ENCODE measurements around the gene RBM20. TPM values are rescaled to one million over a fixed set of nuclear protein-coding genes. Genes with fewer than 3 reads are reported as not detected.

RBM20 gene
- total and polyA plus RNA-seq, 10 of the 15 experiments (the other 5 are each of a cell fraction or from before 2014, with no cell fraction given), result 0.04 to 0.26 (median 0.15) TPM

DNA sequence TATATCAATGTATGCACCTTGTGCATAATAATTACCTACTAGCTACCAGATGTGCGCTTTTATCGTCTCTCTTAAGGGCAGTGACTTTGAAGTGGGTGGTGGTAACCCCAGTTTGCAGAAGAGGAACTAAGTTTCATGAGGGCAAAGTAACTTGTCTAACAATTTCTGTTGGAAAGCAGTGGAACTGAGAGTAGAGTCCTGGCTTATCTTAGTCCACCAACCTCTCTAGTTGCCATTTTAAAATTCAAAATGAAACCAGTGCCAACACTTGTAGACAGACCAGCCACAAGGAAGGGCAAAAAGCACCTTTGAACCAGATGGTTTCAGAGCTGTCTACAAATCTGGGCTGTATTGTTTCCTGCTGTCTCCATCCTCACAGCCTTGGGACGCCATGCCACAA, 32.0 kb upstream of the RBM20 start (continued):
- TF ChIP-seq, protein P1, sequence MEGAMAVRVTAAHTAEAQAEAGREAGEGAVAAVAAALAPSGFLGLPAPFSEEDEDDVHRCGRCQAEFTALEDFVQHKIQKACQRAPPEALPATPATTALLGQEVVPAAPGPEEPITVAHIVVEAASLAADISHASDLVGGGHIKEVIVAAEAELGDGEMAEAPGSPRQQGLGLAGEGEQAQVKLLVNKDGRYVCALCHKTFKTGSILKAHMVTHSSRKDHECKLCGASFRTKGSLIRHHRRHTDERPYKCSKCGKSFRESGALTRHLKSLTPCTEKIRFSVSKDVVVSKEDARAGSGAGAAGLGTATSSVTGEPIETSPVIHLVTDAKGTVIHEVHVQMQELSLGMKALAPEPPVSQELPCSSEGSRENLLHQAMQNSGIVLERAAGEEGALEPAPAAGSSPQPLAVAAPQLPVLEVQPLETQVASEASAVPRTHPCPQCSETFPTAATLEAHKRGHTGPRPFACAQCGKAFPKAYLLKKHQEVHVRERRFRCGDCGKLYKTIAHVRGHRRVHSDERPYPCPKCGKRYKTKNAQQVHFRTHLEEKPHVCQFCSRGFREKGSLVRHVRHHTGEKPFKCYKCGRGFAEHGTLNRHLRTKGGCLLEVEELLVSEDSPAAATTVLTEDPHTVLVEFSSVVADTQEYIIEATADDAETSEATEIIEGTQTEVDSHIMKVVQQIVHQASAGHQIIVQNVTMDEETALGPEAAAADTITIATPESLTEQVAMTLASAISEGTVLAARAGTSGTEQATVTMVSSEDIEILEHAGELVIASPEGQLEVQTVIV (IDR thresholded peaks at IDR 0.05; ENCODE audit: borderline replicate concordance, partially characterized antibody), result no peak
- TF ChIP-seq KAT2A (conservative IDR thresholded peaks at IDR 0.05; ENCODE audit: control insufficient read depth, low read depth, low read length), result no peak
- TF ChIP-seq SPI1 (IDR thresholded peaks at IDR 0.05; ENCODE audit: borderline replicate concordance, insufficient read depth, low read depth, low read length), result 0 out of 2 replicates have a peak, but pooled peaks have one; percentile 12
- TF ChIP-seq, protein P2, sequence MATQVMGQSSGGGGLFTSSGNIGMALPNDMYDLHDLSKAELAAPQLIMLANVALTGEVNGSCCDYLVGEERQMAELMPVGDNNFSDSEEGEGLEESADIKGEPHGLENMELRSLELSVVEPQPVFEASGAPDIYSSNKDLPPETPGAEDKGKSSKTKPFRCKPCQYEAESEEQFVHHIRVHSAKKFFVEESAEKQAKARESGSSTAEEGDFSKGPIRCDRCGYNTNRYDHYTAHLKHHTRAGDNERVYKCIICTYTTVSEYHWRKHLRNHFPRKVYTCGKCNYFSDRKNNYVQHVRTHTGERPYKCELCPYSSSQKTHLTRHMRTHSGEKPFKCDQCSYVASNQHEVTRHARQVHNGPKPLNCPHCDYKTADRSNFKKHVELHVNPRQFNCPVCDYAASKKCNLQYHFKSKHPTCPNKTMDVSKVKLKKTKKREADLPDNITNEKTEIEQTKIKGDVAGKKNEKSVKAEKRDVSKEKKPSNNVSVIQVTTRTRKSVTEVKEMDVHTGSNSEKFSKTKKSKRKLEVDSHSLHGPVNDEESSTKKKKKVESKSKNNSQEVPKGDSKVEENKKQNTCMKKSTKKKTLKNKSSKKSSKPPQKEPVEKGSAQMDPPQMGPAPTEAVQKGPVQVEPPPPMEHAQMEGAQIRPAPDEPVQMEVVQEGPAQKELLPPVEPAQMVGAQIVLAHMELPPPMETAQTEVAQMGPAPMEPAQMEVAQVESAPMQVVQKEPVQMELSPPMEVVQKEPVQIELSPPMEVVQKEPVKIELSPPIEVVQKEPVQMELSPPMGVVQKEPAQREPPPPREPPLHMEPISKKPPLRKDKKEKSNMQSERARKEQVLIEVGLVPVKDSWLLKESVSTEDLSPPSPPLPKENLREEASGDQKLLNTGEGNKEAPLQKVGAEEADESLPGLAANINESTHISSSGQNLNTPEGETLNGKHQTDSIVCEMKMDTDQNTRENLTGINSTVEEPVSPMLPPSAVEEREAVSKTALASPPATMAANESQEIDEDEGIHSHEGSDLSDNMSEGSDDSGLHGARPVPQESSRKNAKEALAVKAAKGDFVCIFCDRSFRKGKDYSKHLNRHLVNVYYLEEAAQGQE (IDR thresholded peaks at IDR 0.05; ENCODE audit: low read depth, low read length), result no peak
- peak; percentile 51 for TF ChIP-seq RUNX3 (IDR thresholded peaks at IDR 0.05; ENCODE audit: low read length)
- no peak for TF ChIP-seq RCOR1 (conservative IDR thresholded peaks at IDR 0.05; ENCODE audit: low read depth, low read length)
- no peak for TF ChIP-seq JUND (IDR thresholded peaks at IDR 0.05; ENCODE audit: low read depth, low read length)
- no peak for TF ChIP-seq RB1 (IDR thresholded peaks at IDR 0.05; ENCODE audit: borderline replicate concordance)
- no peak for TF ChIP-seq SIX5 (IDR thresholded peaks at IDR 0.05; ENCODE audit: low read depth, low read length, severe bottlenecking)
- no peak for TF ChIP-seq POLR2AphosphoS5 (IDR thresholded peaks at IDR 0.05; ENCODE audit: low read length)
- TF ChIP-seq HDGF (IDR thresholded peaks at IDR 0.05), result no peak
- TF ChIP-seq BACH1 (IDR thresholded peaks at IDR 0.05; ENCODE audit: borderline replicate concordance), result no peak
- TF ChIP-seq ATF7 (IDR thresholded peaks at IDR 0.05; ENCODE audit: low read depth), result 0 out of 2 replicates have a peak, but pooled peaks have one; percentile 22
- TF ChIP-seq EGR1 (IDR thresholded peaks at IDR 0.05; ENCODE audit: borderline replicate concordance in 1 of 2, low read depth in 2 of 2, low read length in 2 of 2), result no peak
- TF ChIP-seq NR2C2 (IDR thresholded peaks at IDR 0.05; ENCODE audit: borderline replicate concordance, control insufficient read depth, insufficient read length, low read depth), result no peak
- TF ChIP-seq, protein P3, sequence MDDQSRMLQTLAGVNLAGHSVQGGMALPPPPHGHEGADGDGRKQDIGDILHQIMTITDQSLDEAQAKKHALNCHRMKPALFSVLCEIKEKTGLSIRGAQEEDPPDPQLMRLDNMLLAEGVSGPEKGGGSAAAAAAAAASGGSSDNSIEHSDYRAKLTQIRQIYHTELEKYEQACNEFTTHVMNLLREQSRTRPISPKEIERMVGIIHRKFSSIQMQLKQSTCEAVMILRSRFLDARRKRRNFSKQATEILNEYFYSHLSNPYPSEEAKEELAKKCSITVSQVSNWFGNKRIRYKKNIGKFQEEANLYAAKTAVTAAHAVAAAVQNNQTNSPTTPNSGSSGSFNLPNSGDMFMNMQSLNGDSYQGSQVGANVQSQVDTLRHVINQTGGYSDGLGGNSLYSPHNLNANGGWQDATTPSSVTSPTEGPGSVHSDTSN (IDR thresholded peaks at IDR 0.05; ENCODE audit: insufficient replicate concordance, low read depth, low read length), result no peak
- TF ChIP-seq, protein P4, sequence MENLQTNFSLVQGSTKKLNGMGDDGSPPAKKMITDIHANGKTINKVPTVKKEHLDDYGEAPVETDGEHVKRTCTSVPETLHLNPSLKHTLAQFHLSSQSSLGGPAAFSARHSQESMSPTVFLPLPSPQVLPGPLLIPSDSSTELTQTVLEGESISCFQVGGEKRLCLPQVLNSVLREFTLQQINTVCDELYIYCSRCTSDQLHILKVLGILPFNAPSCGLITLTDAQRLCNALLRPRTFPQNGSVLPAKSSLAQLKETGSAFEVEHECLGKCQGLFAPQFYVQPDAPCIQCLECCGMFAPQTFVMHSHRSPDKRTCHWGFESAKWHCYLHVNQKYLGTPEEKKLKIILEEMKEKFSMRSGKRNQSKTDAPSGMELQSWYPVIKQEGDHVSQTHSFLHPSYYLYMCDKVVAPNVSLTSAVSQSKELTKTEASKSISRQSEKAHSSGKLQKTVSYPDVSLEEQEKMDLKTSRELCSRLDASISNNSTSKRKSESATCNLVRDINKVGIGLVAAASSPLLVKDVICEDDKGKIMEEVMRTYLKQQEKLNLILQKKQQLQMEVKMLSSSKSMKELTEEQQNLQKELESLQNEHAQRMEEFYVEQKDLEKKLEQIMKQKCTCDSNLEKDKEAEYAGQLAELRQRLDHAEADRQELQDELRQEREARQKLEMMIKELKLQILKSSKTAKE (IDR thresholded peaks at IDR 0.05; ENCODE audit: low read depth, poor library complexity, severe bottlenecking), result no peak
- TF ChIP-seq CEBPB (IDR thresholded peaks at IDR 0.05; ENCODE audit: borderline replicate concordance in 1 of 2, low read depth in 2 of 2, low read length in 2 of 2), result no peak
- no peak for TF ChIP-seq SP1 (IDR thresholded peaks at IDR 0.05; ENCODE audit: low read depth, low read length)
- TF ChIP-seq, protein P5, sequence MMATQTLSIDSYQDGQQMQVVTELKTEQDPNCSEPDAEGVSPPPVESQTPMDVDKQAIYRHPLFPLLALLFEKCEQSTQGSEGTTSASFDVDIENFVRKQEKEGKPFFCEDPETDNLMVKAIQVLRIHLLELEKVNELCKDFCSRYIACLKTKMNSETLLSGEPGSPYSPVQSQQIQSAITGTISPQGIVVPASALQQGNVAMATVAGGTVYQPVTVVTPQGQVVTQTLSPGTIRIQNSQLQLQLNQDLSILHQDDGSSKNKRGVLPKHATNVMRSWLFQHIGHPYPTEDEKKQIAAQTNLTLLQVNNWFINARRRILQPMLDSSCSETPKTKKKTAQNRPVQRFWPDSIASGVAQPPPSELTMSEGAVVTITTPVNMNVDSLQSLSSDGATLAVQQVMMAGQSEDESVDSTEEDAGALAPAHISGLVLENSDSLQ (IDR thresholded peaks at IDR 0.05), result no peak

All from GM12878 (cell line).